GM12878 (cell line): Measurements from ENCODE around the gene NRP1. TPM values are rescaled to one million over a fixed set of nuclear protein-coding genes. Genes with fewer than 3 reads are reported as not detected.

Experiments
- BCLAF1 ChIP-seq: fragments of 450-650 bp; IDR thresholded peaks from 2 replicates; pipeline ENCODE4 v1.6.1; 2017; ENCODE audit warnings: antibody characterized with exemption, mild to moderate bottlenecking, moderate library complexity
- FOXM1 ChIP-seq: IDR thresholded peaks from 2 replicates; pipeline ENCODE4 v1.6.1; 2012; ENCODE audit warnings: low read depth, mild to moderate bottlenecking, inconsistent platforms, low read length, moderate library complexity
- RAD51 ChIP-seq: fragments of 450-650 bp; IDR thresholded peaks from 2 replicates; pipeline ENCODE4 v1.6.1; 2016; ENCODE audit warnings: moderate library complexity, mild to moderate bottlenecking, inconsistent platforms
- RB1 ChIP-seq: fragments of 450-650 bp; formaldehyde crosslinking; IDR thresholded peaks from 2 replicates; pipeline ENCODE4 v1.6.1; 2017; ENCODE audit warnings: mild to moderate bottlenecking, borderline replicate concordance
- RCOR1 ChIP-seq: conservative IDR thresholded peaks from 2 replicates; pipeline ENCODE4 v1.6.1; 2012; ENCODE audit warnings: low read depth, low read length, improper control_type of control experiment
- RELA ChIP-seq: fragments of 450-650 bp; IDR thresholded peaks from 2 replicates; pipeline ENCODE4 v1.8.0; 2014; ENCODE audit warnings: borderline replicate concordance; ENCODE audit not compliant: partially characterized antibody
- USF1 ChIP-seq: IDR thresholded peaks from 2 replicates; pipeline ENCODE4 v1.6.1; 2011; ENCODE audit warnings: borderline replicate concordance, low read depth, mild to moderate bottlenecking, moderate library complexity, mixed read lengths, low read length; ENCODE audit not compliant: insufficient read depth; ENCODE audit errors: extremely low read length
- polyA plus RNA-seq, 11 experiments: library from polyadenylated mRNA; depleted of rRNA in 4 of 11; unstranded in 6 of 11; stranded (reverse) in 5 of 11; fragments of >200 nt; fragmentation: Nextera tagmentation in 4 of 11; fragmentation: Illumina TruSeq in 1 of 11; extraction: Ambion mirVana in 4 of 11; extraction: Trizol in 1 of 11; gene quantifications; 1 replicate in 1 of 11; 2 replicates in 10 of 11; pipeline versions ENCODE4 v1.2.1 to v1.2.3, GENCODE V29; 2011 to 2016; ENCODE audit warnings: inconsistent platforms in 2 of 11, missing spikeins in 2 of 11, low read depth in 1 of 11
- total RNA-seq, 4 experiments: library from RNA; depleted of rRNA in 3 of 4; stranded (reverse); fragments of >200 nt in 3 of 4; fragmentation: Illumina TruSeq in 1 of 4; extraction: Trizol in 1 of 4; gene quantifications; 2 replicates each; pipeline versions ENCODE4 v1.2.1 to v1.2.3, GENCODE V29; 2013 to 2021
- TF ChIP-seq, protein P1 (sequence below): fragments of 450-650 bp; IDR thresholded peaks from 2 replicates; pipeline ENCODE4 v1.6.1; 2018; ENCODE audit warnings: mild to moderate bottlenecking, low read depth, moderate library complexity; ENCODE audit not compliant: partially characterized antibody

The NRP1 gene
- total and polyA plus RNA-seq, 10 of the 15 experiments (the other 5 are each of a cell fraction or from before 2014, with no cell fraction given), result 0.11 to 12.1 (median 0.52) TPM

GRCh38 chr10:33278198-33278597, 56.3 kb downstream of the NRP1 start (continued):
- TF ChIP-seq, protein P1, sequence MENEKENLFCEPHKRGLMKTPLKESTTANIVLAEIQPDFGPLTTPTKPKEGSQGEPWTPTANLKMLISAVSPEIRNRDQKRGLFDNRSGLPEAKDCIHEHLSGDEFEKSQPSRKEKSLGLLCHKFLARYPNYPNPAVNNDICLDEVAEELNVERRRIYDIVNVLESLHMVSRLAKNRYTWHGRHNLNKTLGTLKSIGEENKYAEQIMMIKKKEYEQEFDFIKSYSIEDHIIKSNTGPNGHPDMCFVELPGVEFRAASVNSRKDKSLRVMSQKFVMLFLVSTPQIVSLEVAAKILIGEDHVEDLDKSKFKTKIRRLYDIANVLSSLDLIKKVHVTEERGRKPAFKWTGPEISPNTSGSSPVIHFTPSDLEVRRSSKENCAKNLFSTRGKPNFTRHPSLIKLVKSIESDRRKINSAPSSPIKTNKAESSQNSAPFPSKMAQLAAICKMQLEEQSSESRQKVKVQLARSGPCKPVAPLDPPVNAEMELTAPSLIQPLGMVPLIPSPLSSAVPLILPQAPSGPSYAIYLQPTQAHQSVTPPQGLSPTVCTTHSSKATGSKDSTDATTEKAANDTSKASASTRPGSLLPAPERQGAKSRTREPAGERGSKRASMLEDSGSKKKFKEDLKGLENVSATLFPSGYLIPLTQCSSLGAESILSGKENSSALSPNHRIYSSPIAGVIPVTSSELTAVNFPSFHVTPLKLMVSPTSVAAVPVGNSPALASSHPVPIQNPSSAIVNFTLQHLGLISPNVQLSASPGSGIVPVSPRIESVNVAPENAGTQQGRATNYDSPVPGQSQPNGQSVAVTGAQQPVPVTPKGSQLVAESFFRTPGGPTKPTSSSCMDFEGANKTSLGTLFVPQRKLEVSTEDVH, result no peak
- TF ChIP-seq RELA (no peak), BCLAF1 (no peak), RAD51 (no peak), RCOR1 (no peak), USF1 (no peak), FOXM1 (no peak), RB1 (no peak)
